Uterus (tissue), 4 donors: ENCODE measurements around the gene KCNF1. TPM values are rescaled to one million over a fixed set of nuclear protein-coding genes. Genes with fewer than 3 reads are reported as not detected.

Source experiments
- DNase-seq, 2 donors: peaks; one replicate each; pipeline ENCODE4 v3.0.0-alpha.2; 2019 to 2020
- H3K27ac ChIP-seq, 2 donors: fragments of 200-600 bp; sonication (generic); 1 replicate in 1 of 2; 2 replicates in 1 of 2; pipeline ENCODE4 v1.5.1; 2016 to 2018
- H3K27me3 ChIP-seq, 2 donors: fragments of 200-600 bp; sonication (generic); one replicate each; pipeline ENCODE4 v1.5.1; 2018 to 2019; ENCODE audit warnings: control low read depth in 1 of 2
- H3K36me3 ChIP-seq, 2 donors: fragments of 200-600 bp; sonication (generic); one replicate each; pipeline ENCODE4 v1.5.1; 2019; ENCODE audit warnings: control low read depth in 1 of 2
- H3K4me1 ChIP-seq, 2 donors: fragments of 200-600 bp; sonication (generic); one replicate each; pipeline ENCODE4 v1.5.1; 2018 to 2019; ENCODE audit warnings: control low read depth in 1 of 2
- H3K4me3 ChIP-seq, 2 donors: fragments of 200-600 bp; sonication (generic); 1 replicate in 1 of 2; 2 replicates in 1 of 2; pipeline ENCODE4 v1.5.1; 2018 to 2019; ENCODE audit warnings: mild to moderate bottlenecking in 1 of 2
- H3K9me3 ChIP-seq, 2 donors: fragments of 200-600 bp; sonication (generic); one replicate each; pipeline ENCODE4 v1.5.1; 2019; ENCODE audit warnings: control low read depth in 1 of 2
- POLR2A ChIP-seq, 2 donors: fragments of 450-650 bp; IDR thresholded peaks; one replicate each; pipeline ENCODE4 v1.6.1; 2016; ENCODE audit warnings: antibody characterized with exemption in 2 of 2, mild to moderate bottlenecking in 1 of 2, moderate library complexity in 1 of 2
- intact Hi-C: fragments of 100-400 bp; cut with DNase I; formaldehyde crosslinking; loops from one replicate; pipeline ENCODE4 v1.15.1; 2023; ENCODE audit warnings: low total_unique reads
- total RNA-seq, 4 donors: library from RNA; depleted of rRNA in 3 of 4; stranded (reverse); fragments of >200 nt in 3 of 4; gene quantifications; one replicate each; pipeline versions ENCODE4 v1.1.0 to v1.2.4, GENCODE V29; 2014 to 2023
- TF ChIP-seq, protein P1 (sequence below), 4 experiments: fragments of 200-600 bp in 2 of 4; fragments of 450-650 bp in 2 of 4; sonication (generic) in 2 of 4; IDR thresholded peaks; one replicate each; pipeline ENCODE4 v1.5.1; 2016 to 2019; ENCODE audit warnings: antibody characterized with exemption in 4 of 4, mild to moderate bottlenecking in 2 of 4, moderate library complexity in 1 of 4
- donor health status: DM: yes; HTN: yes; CAD: no.

The KCNF1 gene
- total RNA-seq, 4 donors from 2014 or later: 0.21 TPM; not detected in 3

DNA sequence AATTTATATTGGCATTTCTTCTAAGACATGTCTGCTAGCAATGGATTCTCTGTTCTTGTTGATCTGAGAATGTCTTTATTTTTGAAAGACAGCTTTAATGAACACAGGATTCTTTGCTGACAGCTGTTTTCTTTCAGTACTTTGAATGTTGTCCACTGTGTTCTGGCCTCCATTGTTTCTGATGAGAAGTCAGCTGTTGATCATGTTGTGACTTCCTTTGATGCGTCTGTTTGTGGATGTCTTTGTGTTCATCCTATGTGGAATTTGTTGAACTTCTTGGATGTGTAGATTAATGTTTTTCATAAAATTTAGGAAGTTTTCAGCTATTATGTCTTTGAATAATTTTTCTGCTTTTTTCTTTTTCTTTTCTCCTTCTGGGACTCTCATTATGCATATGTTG lies 39.8 kb upstream of the KCNF1 start:
- no peak for DNase-seq
- no peak overlapping the region for H3K27ac ChIP-seq
- no peaks in the 10 kb centered on the region for H3K4me1 ChIP-seq
- TF ChIP-seq, protein P1, sequence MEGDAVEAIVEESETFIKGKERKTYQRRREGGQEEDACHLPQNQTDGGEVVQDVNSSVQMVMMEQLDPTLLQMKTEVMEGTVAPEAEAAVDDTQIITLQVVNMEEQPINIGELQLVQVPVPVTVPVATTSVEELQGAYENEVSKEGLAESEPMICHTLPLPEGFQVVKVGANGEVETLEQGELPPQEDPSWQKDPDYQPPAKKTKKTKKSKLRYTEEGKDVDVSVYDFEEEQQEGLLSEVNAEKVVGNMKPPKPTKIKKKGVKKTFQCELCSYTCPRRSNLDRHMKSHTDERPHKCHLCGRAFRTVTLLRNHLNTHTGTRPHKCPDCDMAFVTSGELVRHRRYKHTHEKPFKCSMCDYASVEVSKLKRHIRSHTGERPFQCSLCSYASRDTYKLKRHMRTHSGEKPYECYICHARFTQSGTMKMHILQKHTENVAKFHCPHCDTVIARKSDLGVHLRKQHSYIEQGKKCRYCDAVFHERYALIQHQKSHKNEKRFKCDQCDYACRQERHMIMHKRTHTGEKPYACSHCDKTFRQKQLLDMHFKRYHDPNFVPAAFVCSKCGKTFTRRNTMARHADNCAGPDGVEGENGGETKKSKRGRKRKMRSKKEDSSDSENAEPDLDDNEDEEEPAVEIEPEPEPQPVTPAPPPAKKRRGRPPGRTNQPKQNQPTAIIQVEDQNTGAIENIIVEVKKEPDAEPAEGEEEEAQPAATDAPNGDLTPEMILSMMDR (IDR thresholded peaks at IDR 0.05): no peak
- TF ChIP-seq POLR2A (IDR thresholded peaks at IDR 0.05): no peak
- no peaks in the 10 kb centered on the region for H3K27me3 ChIP-seq
- H3K36me3 ChIP-seq: no peaks in the 10 kb centered on the region
- no peak overlapping the region for H3K4me3 ChIP-seq
- intact Hi-C loops: no loop called here
- H3K9me3 ChIP-seq: no peaks in the 10 kb centered on the region

DNA sequence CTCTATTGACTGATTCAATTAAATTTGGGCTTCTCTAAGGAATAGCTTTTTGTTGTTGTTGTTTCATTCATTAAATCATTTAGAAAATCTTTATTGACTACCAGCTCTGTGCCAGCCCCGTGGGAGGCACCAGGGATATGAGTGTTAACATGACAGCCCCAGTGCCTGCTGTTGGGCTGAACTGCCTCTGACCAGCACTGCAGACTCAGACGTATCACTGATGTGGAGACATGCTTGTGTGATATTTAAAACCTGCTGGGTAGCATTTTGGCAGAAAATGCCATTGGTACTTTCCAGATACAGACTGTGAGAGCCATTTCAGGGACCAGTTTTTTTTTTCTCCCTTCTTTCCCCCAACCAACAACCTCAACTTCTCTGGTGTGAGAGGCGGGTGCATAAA lies 38.6 kb upstream of the KCNF1 start:
- no peaks in the 10 kb centered on the region for H3K9me3 ChIP-seq
- H3K36me3 ChIP-seq: no peaks in the 10 kb centered on the region
- H3K4me3 ChIP-seq: no peak overlapping the region
- intact Hi-C loops: no loop called here
- no peak for DNase-seq
- H3K27me3 ChIP-seq: no peaks in the 10 kb centered on the region
- TF ChIP-seq POLR2A (IDR thresholded peaks at IDR 0.05): no peak
- TF ChIP-seq, protein P1 (IDR thresholded peaks at IDR 0.05): no peak
- no peak overlapping the region for H3K27ac ChIP-seq
- H3K4me1 ChIP-seq: no peaks in the 10 kb centered on the region

DNA sequence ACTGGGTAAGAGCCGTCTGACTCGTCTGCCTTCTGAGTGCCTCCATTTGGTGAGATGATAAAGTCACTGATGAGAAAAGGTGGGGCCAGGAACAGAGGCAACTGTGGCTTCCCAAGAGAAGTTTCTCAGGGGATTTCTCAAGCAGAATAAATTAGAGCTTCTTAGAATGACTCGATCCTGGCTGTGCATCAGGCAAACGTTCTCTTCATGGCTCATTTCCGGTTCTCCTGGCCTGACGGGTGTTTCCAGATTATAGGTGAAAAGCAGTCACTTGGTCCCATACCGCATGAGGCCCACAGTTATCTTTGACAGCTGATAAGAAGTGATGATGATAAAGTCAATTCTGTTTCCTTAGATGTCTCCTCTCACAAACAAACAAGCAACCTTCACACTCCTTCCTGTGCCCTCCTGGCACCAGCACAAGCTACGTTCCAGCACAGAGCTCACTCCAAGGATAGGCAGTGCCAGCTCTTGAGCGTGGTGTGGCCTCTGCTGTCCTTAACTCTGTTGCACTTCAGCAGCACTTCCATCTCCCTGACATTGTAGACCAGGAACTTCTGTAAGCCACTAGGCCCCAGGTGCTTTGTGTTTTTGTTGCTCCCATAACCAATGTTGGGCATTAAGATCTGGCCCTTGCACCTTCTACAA lies 37.8 kb upstream of the KCNF1 start:
- intact Hi-C loops: no loop called here
- Histone ChIP-seq H3K4me3 (no peak overlapping the region), H3K27me3 (no peaks in the 10 kb centered on the region), H3K27ac (no peak overlapping the region), H3K9me3 (no peaks in the 10 kb centered on the region), H3K36me3 (no peaks in the 10 kb centered on the region), H3K4me1 (no peaks in the 10 kb centered on the region)
- DNase-seq: no peak
- TF ChIP-seq, protein P1 (IDR thresholded peaks at IDR 0.05): no peak
- no peak for TF ChIP-seq POLR2A (IDR thresholded peaks at IDR 0.05)

DNA sequence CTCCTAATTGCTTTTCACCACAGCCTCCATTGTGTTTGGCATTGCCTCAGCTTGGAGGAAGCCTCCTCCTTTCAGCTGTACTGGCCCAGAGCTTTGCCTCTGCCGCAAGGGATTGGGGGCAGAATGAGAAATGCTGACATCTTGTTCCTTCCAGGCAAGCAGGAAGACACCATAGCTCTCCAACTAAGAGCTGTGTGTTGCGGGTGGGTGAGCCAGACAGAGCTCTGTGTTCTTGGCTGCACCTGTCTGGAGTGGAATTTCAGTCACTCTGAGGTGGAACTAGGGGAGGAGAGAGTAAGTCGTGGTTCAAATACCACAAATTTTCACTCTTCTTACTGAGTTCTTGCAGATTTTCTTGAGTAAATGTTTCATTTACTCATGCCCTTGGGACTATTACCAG lies 36.6 kb upstream of the KCNF1 start:
- Histone ChIP-seq H3K9me3 (no peaks in the 10 kb centered on the region), H3K27me3 (no peaks in the 10 kb centered on the region), H3K27ac (no peak overlapping the region), H3K4me1 (no peaks in the 10 kb centered on the region), H3K4me3 (no peak overlapping the region), H3K36me3 (no peaks in the 10 kb centered on the region)
- DNase-seq: no peak
- TF ChIP-seq, protein P1 (IDR thresholded peaks at IDR 0.05): no peak
- TF ChIP-seq POLR2A (IDR thresholded peaks at IDR 0.05): no peak
- intact Hi-C loops: no loop called here

DNA sequence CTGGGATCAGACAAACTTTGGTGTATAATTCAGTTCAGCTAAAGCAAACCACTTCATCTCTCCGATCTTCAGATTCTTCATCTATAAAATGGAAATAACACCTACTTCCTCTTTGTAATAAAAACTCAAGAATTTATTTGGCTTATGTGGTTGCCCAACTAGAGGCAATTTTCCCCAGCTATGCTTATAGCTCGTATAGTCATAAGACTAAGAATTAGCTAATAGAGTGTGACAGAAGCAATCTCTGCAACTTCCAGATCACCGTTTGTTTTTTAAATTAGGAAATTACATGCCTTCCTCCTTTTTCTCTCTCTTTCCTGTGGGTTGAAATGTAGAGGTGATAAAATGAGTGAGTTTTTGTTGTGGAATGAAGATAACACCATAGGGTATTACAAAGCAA lies 35.3 kb upstream of the KCNF1 start:
- no peak for TF ChIP-seq POLR2A (IDR thresholded peaks at IDR 0.05)
- TF ChIP-seq, protein P1 (IDR thresholded peaks at IDR 0.05): no peak
- no peak for DNase-seq
- Histone ChIP-seq H3K36me3 (no peaks in the 10 kb centered on the region), H3K27ac (no peak overlapping the region), H3K27me3 (no peaks in the 10 kb centered on the region), H3K4me1 (no peaks in the 10 kb centered on the region), H3K9me3 (no peaks in the 10 kb centered on the region), H3K4me3 (no peak overlapping the region)
- intact Hi-C loops: no loop called here
